Adrenal gland (tissue), 5 donors: ENCODE data around the gene ETFB.

Experiments
- CTCF ChIP-seq, 6 experiments: fragments of 450-650 bp in 4 of 6; fragments of 200-600 bp in 2 of 6; sonication (generic) in 1 of 6; IDR thresholded peaks; 1 replicate in 5 of 6; 2 replicates in 1 of 6; pipeline versions ENCODE4 v1.5.1 to v1.8.0; 2016 to 2021; ENCODE audit warnings: antibody characterized with exemption in 6 of 6, mild to moderate bottlenecking in 2 of 6, moderate library complexity in 1 of 6
- POLR2A ChIP-seq, 2 donors: fragments of 450-650 bp; IDR thresholded peaks; one replicate each; pipeline ENCODE4 v1.6.1; 2017; ENCODE audit warnings: antibody characterized with exemption in 2 of 2, mild to moderate bottlenecking in 2 of 2, moderate library complexity in 1 of 2
- donor health status: DM: no; HTN: no; CAD: no.

GRCh38 chr19:51410950-51411748 is 45.0 kb upstream of the ETFB start:
- TF ChIP-seq POLR2A (IDR thresholded peaks at IDR 0.05) = no peak
- no peak for TF ChIP-seq CTCF (IDR thresholded peaks at IDR 0.05)
